ENCODE results near the gene TDRD12. TPM values are rescaled to one million over a fixed set of nuclear protein-coding genes. Genes with fewer than 3 reads are reported as not detected.

Gene TDRD12
- total and polyA plus RNA-seq, 4 donors = under 0.01 to 0.23 (median 0.02) TPM; not detected in 1

GRCh38 chr19:32819419-32820400, 100.1 kb downstream of the TDRD12 start (continued):
- no peak for TF ChIP-seq ATF3 (IDR thresholded peaks at IDR 0.05)
- TF ChIP-seq MAX (IDR thresholded peaks at IDR 0.05) = no peak
- no peak for TF ChIP-seq GABPA (IDR thresholded peaks at IDR 0.05 in 1 of 2, conservative IDR thresholded peaks at IDR 0.05 in 1 of 2)
- TF ChIP-seq SP1 (IDR thresholded peaks at IDR 0.05) = no peak

GRCh38 chr19:32822916-32823746, 103.6 kb downstream of the TDRD12 start:
- Histone ChIP-seq H3K9me3 (ENCODE audit: control insufficient read depth in 4 of 4, low read length in 3 of 4) (no peaks in the 10 kb centered on the region), H3K4me3 (ENCODE audit: low read depth in 1 of 3, low read length in 3 of 3) (no peak overlapping the region), H3K4me1 (ENCODE audit: control insufficient read depth in 4 of 4, insufficient read depth in 4 of 4, low read length in 3 of 4) (no peaks in the 10 kb centered on the region), H3K9ac (ENCODE audit: low read depth in 1 of 2, low read length in 2 of 2) (no peak overlapping the region), H3K27ac (ENCODE audit: low read depth in 1 of 2, low read length in 2 of 2) (no peak overlapping the region), H3K27me3 (ENCODE audit: control insufficient read depth in 4 of 4, insufficient read depth in 4 of 4, low read length in 3 of 4) (no peaks in the 10 kb centered on the region), H3K36me3 (ENCODE audit: control insufficient read depth in 4 of 4, insufficient read depth in 3 of 4, low read depth in 1 of 4, low read length in 3 of 4) (peaks cover 0 to 6% (median 3%) of the 10 kb centered on the region in 4 donors)
- TF ChIP-seq TAF1 (conservative IDR thresholded peaks at IDR 0.05) (no peak), YY1 (IDR thresholded peaks at IDR 0.05) (no peak), FOXA2 (IDR thresholded peaks at IDR 0.05) (no peak), GABPA (IDR thresholded peaks at IDR 0.05 in 1 of 2, conservative IDR thresholded peaks at IDR 0.05 in 1 of 2) (no peak), NR2F2 (IDR thresholded peaks at IDR 0.05) (no peak), ATF3 (IDR thresholded peaks at IDR 0.05) (no peak), EGR1 (IDR thresholded peaks at IDR 0.05; ENCODE audit: low read depth in 2 of 2) (no peak), REST (IDR thresholded peaks at IDR 0.05) (no peak), HNF4A (conservative IDR thresholded peaks at IDR 0.05) (no peak), RAD21 (IDR thresholded peaks at IDR 0.05) (no peak), JUND (IDR thresholded peaks at IDR 0.05) (no peak), SP1 (IDR thresholded peaks at IDR 0.05) (no peak), CTCF (IDR thresholded peaks at IDR 0.05; ENCODE audit: low read depth, low read length, missing input control) (no peak), RXRA (IDR thresholded peaks at IDR 0.05) (no peak), MAX (IDR thresholded peaks at IDR 0.05) (no peak)
- WGBS = 81% methylated on average over 14 of the region's 14 CpGs
- no peak for DNase-seq (ENCODE audit: low spot score)

Measured in liver (tissue), 9 donors.